Measurements from ENCODE around the gene KIF4A.
"Not testable (repeated sequence)": the region's sequence is repeated elsewhere in the genome, so short reads cannot be mapped to it uniquely, and the experiment has no call there.

KIF4A gene

GRCh38 chrX:70254909-70255308, 35.0 kb upstream of the KIF4A start:
- Histone ChIP-seq H3K4me1 (ENCODE audit: control insufficient read depth, insufficient read depth, low read length, unreplicated experiment) (peaks cover 4% of the 10 kb centered on the region), H3K79me2 (ENCODE audit: control insufficient read depth, insufficient read depth, low read length, unreplicated experiment) (no peaks in the 10 kb centered on the region), H3K36me3 (ENCODE audit: insufficient read depth, low read length) (no peaks in the 10 kb centered on the region), H2AFZ (ENCODE audit: low read length, unreplicated experiment) (no peak overlapping the region), H3K4me3 (ENCODE audit: low read depth, low read length) (no peak overlapping the region), H3K27me3 (ENCODE audit: insufficient read depth, low read length) (no peaks in the 10 kb centered on the region), H3K27ac (ENCODE audit: low read depth, low read length) (no peak overlapping the region)

GRCh38 chrX:70255452-70255851, 34.5 kb upstream of the KIF4A start:
- H3K36me3 ChIP-seq (ENCODE audit: insufficient read depth, low read length) = no peaks in the 10 kb centered on the region
- no peak overlapping the region for H3K27ac ChIP-seq (ENCODE audit: low read depth, low read length)
- no peak overlapping the region for H3K4me3 ChIP-seq (ENCODE audit: low read depth, low read length)
- no peaks in the 10 kb centered on the region for H3K79me2 ChIP-seq (ENCODE audit: control insufficient read depth, insufficient read depth, low read length, unreplicated experiment)
- no peak overlapping the region for H2AFZ ChIP-seq (ENCODE audit: low read length, unreplicated experiment)
- H3K27me3 ChIP-seq (ENCODE audit: insufficient read depth, low read length) = no peaks in the 10 kb centered on the region
- H3K4me1 ChIP-seq (ENCODE audit: control insufficient read depth, insufficient read depth, low read length, unreplicated experiment) = peaks cover 4% of the 10 kb centered on the region

- Histone ChIP-seq H3K27ac (ENCODE audit: low read depth, low read length) (no peak overlapping the region), H3K27me3 (ENCODE audit: insufficient read depth, low read length) (no peaks in the 10 kb centered on the region), H3K4me1 (ENCODE audit: control insufficient read depth, insufficient read depth, low read length, unreplicated experiment) (peaks cover 4% of the 10 kb centered on the region), H2AFZ (ENCODE audit: low read length, unreplicated experiment) (no peak overlapping the region), H3K36me3 (ENCODE audit: insufficient read depth, low read length) (no peaks in the 10 kb centered on the region), H3K79me2 (ENCODE audit: control insufficient read depth, insufficient read depth, low read length, unreplicated experiment) (no peaks in the 10 kb centered on the region), H3K4me3 (ENCODE audit: low read depth, low read length) (no peak overlapping the region)
These were observed 32.2 kb upstream of the KIF4A start for GRCh38 chrX:70257423-70258288.

GRCh38 chrX:70260104-70260503, 29.8 kb upstream of the KIF4A start, which contains the start of gene P2RY4:
TSS of gene P2RY4 (minus strand) at chrX:70260204. CDS start at chrX:70259624, 580 bp downstream.
- no peaks in the 10 kb centered on the region for H3K36me3 ChIP-seq (ENCODE audit: insufficient read depth, low read length)
- H3K27ac ChIP-seq (ENCODE audit: low read depth, low read length) = no peak within 1 kb of the TSS
- H3K27me3 ChIP-seq (ENCODE audit: insufficient read depth, low read length) = no peaks in the 10 kb centered on the region
- H3K4me3 ChIP-seq (ENCODE audit: low read depth, low read length) = no peak within 1 kb of the TSS
- no peaks in the 10 kb centered on the region for H3K4me1 ChIP-seq (ENCODE audit: control insufficient read depth, insufficient read depth, low read length, unreplicated experiment)
- no peaks in the 10 kb centered on the region for H3K79me2 ChIP-seq (ENCODE audit: control insufficient read depth, insufficient read depth, low read length, unreplicated experiment)
- no peak within 1 kb of the TSS for H2AFZ ChIP-seq (ENCODE audit: low read length, unreplicated experiment)

GRCh38 chrX:70262952-70263567, 26.8 kb upstream of the KIF4A start:
- no peaks in the 10 kb centered on the region for H3K36me3 ChIP-seq (ENCODE audit: insufficient read depth, low read length)
- no peaks in the 10 kb centered on the region for H3K27me3 ChIP-seq (ENCODE audit: insufficient read depth, low read length)
- H3K4me1 ChIP-seq (ENCODE audit: control insufficient read depth, insufficient read depth, low read length, unreplicated experiment) = no peaks in the 10 kb centered on the region
- no peak overlapping the region for H3K27ac ChIP-seq (ENCODE audit: low read depth, low read length)
- H2AFZ ChIP-seq (ENCODE audit: low read length, unreplicated experiment) = no peak overlapping the region
- H3K79me2 ChIP-seq (ENCODE audit: control insufficient read depth, insufficient read depth, low read length, unreplicated experiment) = no peaks in the 10 kb centered on the region
- no peak overlapping the region for H3K4me3 ChIP-seq (ENCODE audit: low read depth, low read length)

GRCh38 chrX:70264784-70265183, 25.1 kb upstream of the KIF4A start:
- H3K27ac ChIP-seq (ENCODE audit: low read depth, low read length) = no peak overlapping the region
- no peaks in the 10 kb centered on the region for H3K79me2 ChIP-seq (ENCODE audit: control insufficient read depth, insufficient read depth, low read length, unreplicated experiment)
- no peak overlapping the region for H3K4me3 ChIP-seq (ENCODE audit: low read depth, low read length)
- H3K36me3 ChIP-seq (ENCODE audit: insufficient read depth, low read length) = no peaks in the 10 kb centered on the region
- H3K4me1 ChIP-seq (ENCODE audit: control insufficient read depth, insufficient read depth, low read length, unreplicated experiment) = no peaks in the 10 kb centered on the region
- H2AFZ ChIP-seq (ENCODE audit: low read length, unreplicated experiment) = no peak overlapping the region
- H3K27me3 ChIP-seq (ENCODE audit: insufficient read depth, low read length) = no peaks in the 10 kb centered on the region

GRCh38 chrX:70268034-70268433, 21.9 kb upstream of the KIF4A start, which contains the start of gene ARR3:
TSS of gene ARR3 (plus strand) at chrX:70268334. CDS start at chrX:70269386, 1,052 bp downstream.
- no peak within 1 kb of the TSS for H3K4me3 ChIP-seq (ENCODE audit: low read depth, low read length)
- no peaks in the 10 kb centered on the region for H3K27me3 ChIP-seq (ENCODE audit: insufficient read depth, low read length)
- no peaks in the 10 kb centered on the region for H3K36me3 ChIP-seq (ENCODE audit: insufficient read depth, low read length)
- H2AFZ ChIP-seq (ENCODE audit: low read length, unreplicated experiment) = no peak within 1 kb of the TSS
- no peaks in the 10 kb centered on the region for H3K79me2 ChIP-seq (ENCODE audit: control insufficient read depth, insufficient read depth, low read length, unreplicated experiment)
- no peaks in the 10 kb centered on the region for H3K4me1 ChIP-seq (ENCODE audit: control insufficient read depth, insufficient read depth, low read length, unreplicated experiment)
- H3K27ac ChIP-seq (ENCODE audit: low read depth, low read length) = no peak within 1 kb of the TSS

GRCh38 chrX:70274029-70274428, 15.9 kb upstream of the KIF4A start:
- H3K27me3 ChIP-seq (ENCODE audit: insufficient read depth, low read length); H3K79me2 ChIP-seq (ENCODE audit: control insufficient read depth, insufficient read depth, low read length, unreplicated experiment); H3K4me1 ChIP-seq (ENCODE audit: control insufficient read depth, insufficient read depth, low read length, unreplicated experiment); H3K4me3 ChIP-seq (ENCODE audit: low read depth, low read length); H3K36me3 ChIP-seq (ENCODE audit: insufficient read depth, low read length); H3K27ac ChIP-seq (ENCODE audit: low read depth, low read length); H2AFZ ChIP-seq (ENCODE audit: low read length, unreplicated experiment): not testable (repeated sequence)

- Histone ChIP-seq H3K79me2 (ENCODE audit: control insufficient read depth, insufficient read depth, low read length, unreplicated experiment) (no peaks in the 10 kb centered on the region), H3K36me3 (ENCODE audit: insufficient read depth, low read length) (no peaks in the 10 kb centered on the region), H3K4me1 (ENCODE audit: control insufficient read depth, insufficient read depth, low read length, unreplicated experiment) (no peaks in the 10 kb centered on the region), H3K27ac (ENCODE audit: low read depth, low read length) (no peak overlapping the region), H3K4me3 (ENCODE audit: low read depth, low read length) (no peak overlapping the region), H2AFZ (ENCODE audit: low read length, unreplicated experiment) (no peak overlapping the region), H3K27me3 (ENCODE audit: insufficient read depth, low read length) (no peaks in the 10 kb centered on the region)
These were observed 10.8 kb upstream of the KIF4A start for GRCh38 chrX:70279081-70279480.

- H3K79me2 ChIP-seq (ENCODE audit: control insufficient read depth, insufficient read depth, low read length, unreplicated experiment) = no peaks in the 10 kb centered on the region
- no peak overlapping the region for H3K4me3 ChIP-seq (ENCODE audit: low read depth, low read length)
- H3K27ac ChIP-seq (ENCODE audit: low read depth, low read length) = no peak overlapping the region
- 0 out of 2 replicates have a peak, but pooled peaks cover 4% of the 10 kb centered on the region for H3K36me3 ChIP-seq (ENCODE audit: insufficient read depth, low read length)
- no peak overlapping the region for H2AFZ ChIP-seq (ENCODE audit: low read length, unreplicated experiment)
- no peaks in the 10 kb centered on the region for H3K4me1 ChIP-seq (ENCODE audit: control insufficient read depth, insufficient read depth, low read length, unreplicated experiment)
- no peaks in the 10 kb centered on the region for H3K27me3 ChIP-seq (ENCODE audit: insufficient read depth, low read length)
These were observed 9.3 kb upstream of the KIF4A start for GRCh38 chrX:70280573-70280972.

GRCh38 chrX:70281951-70282350, 8.0 kb upstream of the KIF4A start, which contains the start of gene RAB41:
TSS of gene RAB41 (plus strand) at chrX:70282172. CDS start at chrX:70282218, 46 bp downstream.
- Histone ChIP-seq H3K27me3 (ENCODE audit: insufficient read depth, low read length) (no peaks in the 10 kb centered on the region), H2AFZ (ENCODE audit: low read length, unreplicated experiment) (no peak within 1 kb of the TSS), H3K4me1 (ENCODE audit: control insufficient read depth, insufficient read depth, low read length, unreplicated experiment) (no peaks in the 10 kb centered on the region), H3K4me3 (ENCODE audit: low read depth, low read length) (no peak within 1 kb of the TSS), H3K36me3 (ENCODE audit: insufficient read depth, low read length) (0 out of 2 replicates have a peak, but pooled peaks cover 4% of the 10 kb centered on the region), H3K27ac (ENCODE audit: low read depth, low read length) (no peak within 1 kb of the TSS), H3K79me2 (ENCODE audit: control insufficient read depth, insufficient read depth, low read length, unreplicated experiment) (no peaks in the 10 kb centered on the region)
